ENCODE measurements around the gene GRB2.
"Not testable (repeated sequence)": the region's sequence is repeated elsewhere in the genome, so short reads cannot be mapped to it uniquely, and the experiment has no call there.

GRB2 gene

GRCh38 chr17:75384751-75385150 is 20.7 kb downstream of the GRB2 start:
- no peak for DNase-seq

DNA sequence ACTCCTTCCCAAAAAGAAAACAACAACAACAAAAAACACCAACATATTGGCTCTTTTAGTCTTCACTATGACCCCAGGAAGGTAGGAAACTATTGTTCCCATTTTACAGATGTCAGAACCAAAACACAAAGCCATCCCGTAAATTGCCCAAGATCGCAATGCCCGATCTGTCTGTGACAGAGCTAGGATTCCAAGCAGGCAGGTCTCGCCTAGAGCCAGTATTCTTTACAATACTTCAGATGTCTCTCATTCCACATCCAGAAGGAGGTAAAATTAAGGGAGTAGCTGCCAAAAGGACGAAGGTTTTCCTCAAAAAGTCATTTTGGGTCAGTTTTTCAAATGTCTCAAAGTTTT is 21.7 kb downstream of the GRB2 start:
- DNase-seq = no peak

- no peak for DNase-seq
Observed at GRCh38 chr17:75380750-75381149, 24.7 kb downstream of the GRB2 start.

- DNase-seq = no peak
Observed at GRCh38 chr17:75380315-75380714, 25.2 kb downstream of the GRB2 start.

GRCh38 chr17:75379426-75379825 is 26.1 kb downstream of the GRB2 start:
- DNase-seq = not testable (repeated sequence)

DNA sequence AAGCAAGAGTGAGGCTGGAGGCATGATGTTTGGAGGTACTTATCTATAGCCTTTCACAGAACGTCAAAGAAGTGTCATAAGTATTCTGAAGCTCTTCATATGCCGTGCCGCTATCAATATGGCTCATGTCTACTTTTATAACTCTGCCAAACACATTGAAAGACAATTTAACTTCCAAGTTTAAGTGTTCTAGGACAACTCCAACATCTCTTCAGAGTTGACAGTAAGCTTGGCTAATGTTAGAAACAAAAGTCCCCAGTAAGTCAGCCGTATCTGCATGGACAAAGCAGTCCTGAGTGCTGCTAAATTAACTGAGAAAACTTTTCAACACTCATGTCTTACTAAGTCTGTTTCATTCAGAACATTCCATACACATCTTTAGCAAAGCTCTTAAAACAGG is 32.2 kb downstream of the GRB2 start:
- DNase-seq = no peak

DNA sequence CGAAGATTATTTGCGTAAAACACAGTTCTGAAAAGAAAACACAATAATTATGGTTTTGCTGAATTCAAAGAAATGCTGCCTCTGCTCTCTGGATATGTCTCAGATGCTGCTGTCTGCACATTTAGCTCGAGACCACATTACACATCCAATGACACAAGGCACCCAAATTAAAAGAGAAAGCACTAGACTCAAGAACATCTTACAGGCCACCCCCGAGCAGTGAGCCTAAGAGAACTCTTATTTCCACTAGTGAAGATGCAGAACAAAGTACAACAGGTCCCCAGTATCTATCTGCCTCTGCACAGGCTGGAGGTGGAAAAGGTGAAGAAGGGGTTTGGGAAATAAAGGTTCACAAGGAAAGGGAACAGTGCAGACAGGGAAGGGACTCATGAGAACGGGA is 33.5 kb downstream of the GRB2 start:
- DNase-seq = no peak

DNA sequence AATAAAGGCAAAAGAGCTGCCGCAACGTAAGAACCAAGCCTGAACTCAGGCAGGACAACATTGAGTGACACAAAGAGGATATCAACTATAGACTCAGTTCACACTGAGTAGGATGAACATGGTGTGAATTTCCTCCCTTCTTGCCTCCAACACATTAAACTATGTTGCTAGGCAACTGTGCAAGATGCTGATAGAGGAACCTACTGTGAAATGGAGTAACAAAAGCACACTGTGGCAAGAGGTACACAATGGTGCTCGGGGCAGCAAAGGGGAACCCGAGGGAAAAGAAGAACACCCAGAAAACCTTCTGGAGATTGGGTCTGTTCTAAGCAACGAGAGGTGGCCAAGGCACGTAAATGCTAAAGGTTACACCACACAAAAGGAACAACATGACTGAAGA is 34.1 kb downstream of the GRB2 start:
- DNase-seq = no peak

DNA sequence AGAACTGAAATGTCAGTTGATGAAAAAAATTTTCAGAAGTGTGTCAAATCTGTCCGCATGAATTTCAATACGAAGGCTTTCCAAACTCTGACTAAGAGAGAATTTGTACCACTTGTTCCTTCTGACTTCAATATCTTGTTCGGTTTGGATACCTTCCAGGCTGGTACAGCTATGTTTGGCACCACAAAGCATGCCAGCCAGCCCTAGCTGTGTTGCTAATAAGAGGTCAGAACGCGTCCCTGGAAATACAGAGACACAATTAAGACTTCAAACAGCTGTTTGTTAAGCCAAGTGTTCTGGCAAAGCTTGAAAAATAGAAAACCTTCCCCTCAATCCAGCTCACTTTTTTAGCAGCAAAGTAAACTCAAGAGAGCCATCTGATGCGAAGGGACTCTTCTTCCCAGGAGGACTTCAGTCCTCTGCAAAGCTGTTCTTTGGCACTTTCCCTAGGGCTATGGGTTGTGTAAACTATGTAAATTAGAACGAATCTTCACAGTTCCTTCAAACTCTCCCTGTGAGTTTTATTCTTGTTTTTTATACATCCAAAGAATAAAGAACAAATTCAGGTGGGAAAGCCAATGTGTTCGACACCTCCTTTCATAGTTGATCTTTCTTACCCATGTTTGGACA is 35.1 kb downstream of the GRB2 start:
- DNase-seq = no peak

- DNase-seq = not testable (repeated sequence)
Observed at GRCh38 chr17:75367838-75368789, 37.4 kb downstream of the GRB2 start.

GRCh38 chr17:75367312-75367711 is 38.2 kb downstream of the GRB2 start:
- no peak for DNase-seq

DNA sequence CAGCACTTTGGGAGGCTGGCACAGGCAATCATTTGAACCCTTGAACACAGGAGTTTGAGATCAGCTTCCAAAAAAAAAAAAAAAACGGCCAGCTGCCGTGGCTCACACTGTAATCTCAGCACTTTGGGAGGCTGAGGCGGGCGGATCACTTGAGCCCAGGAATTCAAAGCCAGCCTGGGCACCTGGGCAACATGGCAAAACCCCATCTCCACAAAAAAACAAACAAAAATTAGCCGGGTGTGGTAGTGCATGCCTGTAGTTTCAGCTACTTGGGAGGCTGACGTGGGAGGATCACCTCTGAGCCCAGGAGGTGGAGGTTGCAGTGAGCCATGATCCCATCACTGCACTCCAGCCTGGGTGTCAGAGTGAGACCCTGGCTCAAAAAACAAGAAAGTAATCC is 39.0 kb downstream of the GRB2 start:
- no peak for DNase-seq

- no peak for DNase-seq
Observed at GRCh38 chr17:75365931-75366275, 39.6 kb downstream of the GRB2 start.

DNA sequence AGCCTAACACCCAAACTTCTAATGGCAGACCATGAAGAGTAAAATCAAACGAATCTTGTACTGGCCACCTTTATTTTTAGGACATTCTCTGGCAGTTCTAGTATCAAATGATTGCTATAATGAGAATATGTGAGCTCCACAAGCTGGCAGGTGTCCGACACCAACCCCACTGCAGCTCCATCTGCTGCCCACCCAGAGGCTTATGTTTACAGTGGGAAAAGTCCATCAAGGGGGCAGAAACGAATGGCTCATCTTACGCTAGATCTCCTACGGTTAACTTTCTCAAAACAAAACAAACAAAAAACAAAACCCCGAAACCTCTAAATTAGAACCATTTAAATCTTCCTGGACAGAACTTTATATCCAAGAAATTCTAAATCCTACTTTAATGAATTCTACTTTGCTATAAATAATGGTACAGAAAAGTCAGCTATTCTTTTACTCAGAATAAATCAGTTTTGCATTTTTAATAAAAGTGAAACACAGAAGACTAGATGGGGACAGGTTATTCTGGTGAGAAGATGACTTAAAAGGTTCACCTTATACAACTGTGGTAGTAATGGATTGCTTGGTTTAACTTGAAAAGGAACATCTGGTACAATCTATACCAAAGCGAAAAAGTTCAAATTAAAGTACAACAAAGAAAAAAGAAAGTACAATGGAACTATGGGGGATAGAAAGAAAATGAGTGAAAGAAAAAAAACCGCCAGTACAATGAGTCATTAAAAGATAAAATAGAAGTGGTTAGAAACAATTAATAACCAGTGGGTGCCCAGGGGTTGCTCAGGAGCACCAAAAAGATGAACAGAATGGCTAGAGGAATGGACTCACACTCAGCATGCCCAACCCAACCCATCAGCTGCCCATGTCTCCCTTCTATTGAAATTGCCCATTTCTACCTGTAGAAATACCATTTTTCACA is 40.2 kb downstream of the GRB2 start:
- DNase-seq = no peak

- DNase-seq = no peak
Observed at GRCh38 chr17:75364078-75364477, 41.4 kb downstream of the GRB2 start.

- DNase-seq = no peak
Observed at GRCh38 chr17:75361996-75362395, 43.5 kb downstream of the GRB2 start.

DNA sequence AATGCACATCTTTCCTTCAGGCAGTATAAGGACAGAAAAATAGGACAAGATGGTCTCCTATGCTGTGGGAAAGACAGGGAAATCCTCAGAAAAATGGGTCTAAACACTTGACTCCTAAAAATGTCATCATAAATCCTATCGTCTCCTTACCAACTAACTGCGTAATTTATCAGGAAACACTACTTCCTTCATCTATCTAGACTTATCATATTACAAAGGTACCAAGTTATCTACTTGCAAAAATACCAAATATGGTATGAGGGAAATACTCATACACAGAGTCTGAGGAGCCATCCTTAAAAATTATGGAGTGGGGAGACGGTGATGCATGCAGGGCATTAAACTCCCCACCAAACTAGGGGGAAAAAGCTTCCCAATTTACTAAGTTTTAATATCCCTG is 44.1 kb downstream of the GRB2 start:
- no peak for DNase-seq

DNA sequence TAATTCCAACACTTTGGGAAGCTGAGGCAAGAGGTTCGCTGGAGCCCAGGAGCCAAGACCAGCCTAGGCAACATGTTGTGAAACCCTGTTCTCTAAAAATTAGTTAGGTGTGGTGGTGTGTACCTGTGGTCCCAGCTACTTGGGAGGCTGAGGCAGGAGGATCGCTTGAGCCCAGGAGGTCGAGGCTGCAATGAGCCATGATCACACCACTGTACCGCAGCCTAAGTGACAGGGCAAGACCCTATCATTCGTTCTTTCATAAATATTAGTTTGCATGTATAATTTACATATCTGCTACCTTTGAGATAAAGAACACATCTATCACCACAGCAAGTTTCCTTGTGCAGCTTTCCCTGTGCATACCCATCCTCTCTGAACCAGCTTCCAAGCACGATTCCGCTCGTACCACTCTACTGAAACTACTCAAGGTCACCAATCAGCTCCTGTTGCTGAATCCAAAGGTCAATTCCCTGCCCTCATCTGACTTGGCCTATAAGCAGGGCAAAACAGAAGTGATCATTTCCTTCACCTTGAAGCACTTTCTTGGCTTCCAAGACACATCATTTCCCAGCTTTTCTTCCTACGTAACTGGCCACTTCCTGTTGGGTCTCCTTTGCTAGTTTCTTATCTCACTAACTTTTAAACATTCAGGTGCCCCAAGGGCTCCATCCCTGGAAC is 49.1 kb downstream of the GRB2 start:
- DNase-seq = no peak

DNA sequence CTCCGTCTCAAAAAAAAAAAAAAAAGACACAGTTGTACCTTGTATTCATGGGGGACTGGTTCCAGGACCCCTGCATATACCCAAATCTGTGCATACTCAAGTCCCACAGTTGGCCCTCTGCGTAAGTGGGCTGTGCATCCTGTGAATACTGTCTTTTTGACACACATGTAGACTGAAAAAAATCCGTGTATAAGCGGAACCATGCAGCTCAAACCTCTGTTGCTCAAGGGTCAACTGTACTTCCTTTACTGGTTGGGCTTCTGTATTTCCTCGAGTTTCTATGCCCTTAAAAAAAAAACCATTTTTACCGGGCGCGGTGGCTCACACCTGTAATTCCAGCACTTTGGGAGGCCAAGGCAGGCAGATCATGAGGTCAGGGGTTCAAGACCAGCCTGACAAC is 52.3 kb downstream of the GRB2 start:
- no peak for DNase-seq

GRCh38 chr17:75352079-75352569 is 53.4 kb downstream of the GRB2 start:
- DNase-seq = no peak

DNA sequence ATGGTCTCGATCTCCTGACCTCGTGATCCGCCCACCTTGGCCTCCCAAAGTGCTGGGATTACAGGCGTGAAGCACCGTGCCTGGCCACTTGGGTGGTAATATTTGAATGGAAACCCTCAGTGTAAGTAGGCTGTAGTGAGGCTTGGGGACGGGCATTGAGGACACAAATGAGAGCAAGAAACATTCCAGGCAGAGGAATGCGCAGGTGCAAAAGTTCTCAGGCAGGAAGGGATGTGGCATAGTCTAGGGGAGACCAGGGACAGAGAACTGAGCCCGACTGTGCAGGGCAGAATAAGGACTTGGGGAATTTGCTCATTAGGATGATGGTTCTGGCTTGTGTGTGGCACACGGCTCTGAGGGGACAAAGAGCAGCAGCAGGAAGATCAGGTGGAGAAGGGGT is 54.8 kb downstream of the GRB2 start:
- DNase-seq = no peak

DNA sequence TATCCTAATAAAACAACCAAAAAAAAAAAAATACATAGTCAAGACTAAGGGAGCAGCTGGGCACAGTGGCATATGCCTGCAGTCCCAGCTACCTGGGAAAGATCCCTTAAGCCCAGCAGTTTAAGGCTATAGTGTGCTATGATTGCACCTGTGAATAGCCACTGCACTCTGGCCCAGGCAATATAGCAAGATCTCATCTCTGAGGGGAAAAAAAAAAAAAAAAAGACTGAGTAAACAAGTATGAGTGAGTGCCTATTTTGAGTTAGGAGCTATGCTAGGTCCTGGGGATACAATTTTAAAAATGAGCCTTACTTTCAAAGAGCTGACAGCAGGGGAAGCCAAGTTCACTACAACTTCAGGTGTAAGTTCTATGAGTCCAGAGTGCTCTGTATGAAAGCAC is 55.4 kb downstream of the GRB2 start:
- no peak for DNase-seq

GRCh38 chr17:75349589-75349988 is 55.9 kb downstream of the GRB2 start:
- DNase-seq = no peak

Measured in GOT3 (cell line).